Keratinocyte (primary cell): Measurements from ENCODE around the gene KIAA0040. TPM values are rescaled to one million over a fixed set of nuclear protein-coding genes. Genes with fewer than 3 reads are reported as not detected.
A peak's percentile ranks its signal among the peaks of the same experiment; 100 is the strongest.

Experiments
- DNase-seq: peaks from one replicate; pipeline ENCODE4 v3.0.0-alpha.2; 2011; ENCODE audit warnings: low read depth, missing footprints, low spot score
- FAIRE-seq: peaks from 2 replicates; lab custom pipeline; 2011; peaks lifted over from hg19 to GRCh38; lab: Jason Lieb, UNC
- H2AFZ ChIP-seq: 2 replicates; pipeline ENCODE4 v1.6.0; 2012; ENCODE audit warnings: low read length, control low read depth, inconsistent platforms; ENCODE audit not compliant: control insufficient read depth
- H3K27ac ChIP-seq: 2 replicates; pipeline ENCODE4 v1.5.1; 2011; ENCODE audit warnings: low read length; ENCODE audit not compliant: control insufficient read depth, insufficient read depth
- H3K27me3 ChIP-seq: 3 replicates; pipeline ENCODE4 v1.6.0; 2011; ENCODE audit warnings: low read length; ENCODE audit not compliant: control insufficient read depth, insufficient read depth; ENCODE audit errors: extremely low read depth
- H3K36me3 ChIP-seq, 2 experiments: 2 replicates in 1 of 2; 3 replicates in 1 of 2; pipeline ENCODE4 v1.5.1; 2011; ENCODE audit warnings: low read length in 2 of 2, mild to moderate bottlenecking in 1 of 2; ENCODE audit not compliant: control insufficient read depth in 2 of 2, insufficient read depth in 2 of 2; ENCODE audit errors: extremely low read depth in 1 of 2
- H3K4me1 ChIP-seq: 3 replicates; pipeline ENCODE4 v1.5.1; 2011; ENCODE audit warnings: low read length; ENCODE audit not compliant: control insufficient read depth, insufficient read depth; ENCODE audit errors: extremely low read depth
- H3K4me2 ChIP-seq: 3 replicates; pipeline ENCODE4 v1.6.0; 2011; ENCODE audit warnings: low read depth, low read length; ENCODE audit not compliant: control insufficient read depth, insufficient read depth; ENCODE audit errors: extremely low read depth
- H3K4me3 ChIP-seq, 3 experiments: fragments of 200-600 bp in 1 of 3; sonication (generic) in 1 of 3; 2 replicates in 2 of 3; 3 replicates in 1 of 3; pipeline ENCODE4 v1.5.1; 2011 to 2016; ENCODE audit warnings: low read length in 3 of 3, mild to moderate bottlenecking in 3 of 3, control low read depth in 2 of 3, inconsistent platforms in 1 of 3, low read depth in 1 of 3, mixed read lengths in 1 of 3, mixed run types in 1 of 3, moderate library complexity in 1 of 3; ENCODE audit not compliant: control insufficient read depth in 2 of 3, insufficient read depth in 2 of 3; ENCODE audit errors: extremely low read depth in 1 of 3
- H3K79me2 ChIP-seq: 2 replicates; pipeline ENCODE4 v1.6.0; 2012; ENCODE audit warnings: low read length; ENCODE audit not compliant: control insufficient read depth, insufficient read depth
- H3K9ac ChIP-seq: 3 replicates; pipeline ENCODE4 v1.6.0; 2011; ENCODE audit warnings: low read length; ENCODE audit not compliant: control insufficient read depth, insufficient read depth; ENCODE audit errors: extremely low read depth
- H3K9me1 ChIP-seq: 3 replicates; pipeline ENCODE4 v1.6.0; 2011; ENCODE audit warnings: low read length; ENCODE audit not compliant: control insufficient read depth, insufficient read depth; ENCODE audit errors: extremely low read depth
- H3K9me3 ChIP-seq: 2 replicates; pipeline ENCODE4 v1.5.1; 2012; ENCODE audit warnings: low read depth, low read length; ENCODE audit not compliant: control insufficient read depth
- H4K20me1 ChIP-seq: 3 replicates; pipeline ENCODE4 v1.6.0; 2011; ENCODE audit warnings: low read length; ENCODE audit not compliant: control insufficient read depth, insufficient read depth; ENCODE audit errors: extremely low read depth
- EZH2 ChIP-seq: IDR thresholded peaks from one replicate; pipeline ENCODE4 v1.6.1; 2012; ENCODE audit warnings: inconsistent platforms, mild to moderate bottlenecking, low read length, moderate library complexity
- dilution Hi-C: fragments of 300-500 bp; cut with MboI; formaldehyde crosslinking; loops from one replicate; pipeline ENCODE4 v1.7.0; 2020; ENCODE audit warnings: low sequenced_read_pairs; ENCODE audit not compliant: extremely low pct_ligation_motif_present
- polyA plus RNA-seq, 5 experiments: library from polyadenylated mRNA; depleted of rRNA in 3 of 5; stranded (reverse) in 3 of 5; stranded (forward) in 1 of 5; unstranded in 1 of 5; fragments of >200 nt; gene quantifications; 1 replicate in 1 of 5; 2 replicates in 3 of 5; 3 replicates in 1 of 5; pipeline versions ENCODE4 v1.2.1 to v1.2.3, GENCODE V29; 2011 to 2012; ENCODE audit warnings: missing spikeins in 2 of 5, low read depth in 1 of 5, low replicate concordance in 1 of 5
- TF ChIP-seq, protein P1 (sequence below), 3 experiments: IDR thresholded peaks in 1 of 3; conservative IDR thresholded peaks in 1 of 3; optimal IDR thresholded peaks in 1 of 3; 2 replicates in 2 of 3; 3 replicates in 1 of 3; pipeline versions ENCODE3 to v1.5.1; 2011; ENCODE audit warnings: low read length in 3 of 3, mild to moderate bottlenecking in 3 of 3, moderate library complexity in 2 of 3, control low read depth in 1 of 3, inconsistent platforms in 1 of 3; ENCODE audit not compliant: insufficient read depth in 2 of 3; ENCODE audit errors: extremely low read depth in 1 of 3

Gene KIAA0040
- polyA plus RNA-seq, 1 donor (not counting 4 experiments of a cell fraction or from before 2014, with no cell fraction given): 57.9 TPM

DNA sequence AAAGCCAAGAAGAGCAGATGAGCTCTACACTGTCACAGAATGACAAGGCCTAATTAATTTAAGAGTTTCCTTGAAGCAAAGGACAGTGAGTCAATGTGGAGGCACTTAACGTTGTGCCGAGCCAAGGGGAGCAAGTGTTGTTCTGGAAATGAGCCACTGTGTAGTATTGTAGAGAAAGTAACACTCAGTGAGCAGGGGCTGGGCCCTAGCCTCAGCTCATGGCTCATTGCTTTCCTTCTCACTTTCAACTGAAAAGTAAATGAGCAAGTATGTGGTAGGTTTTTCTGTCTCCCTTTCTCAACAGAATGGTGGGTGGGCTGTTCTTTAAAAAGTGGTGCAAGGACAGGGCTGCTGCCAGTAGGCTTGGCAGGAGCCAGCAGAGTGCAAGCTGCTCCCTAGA lies 11.8 kb upstream of the KIAA0040 start:
- Histone ChIP-seq H4K20me1 (no peaks in the 10 kb centered on the region), H3K4me2 (no peak overlapping the region), H2AFZ (peak overlapping the region; percentile 55), H3K27ac (no peak overlapping the region), H3K27me3 (no peaks in the 10 kb centered on the region), H3K9me1 (no peaks in the 10 kb centered on the region), H3K9me3 (no peaks in the 10 kb centered on the region), H3K9ac (no peak overlapping the region), H3K79me2 (no peaks in the 10 kb centered on the region), H3K4me3 (no peak overlapping the region), H3K4me1 (peaks cover 16% of the 10 kb centered on the region), H3K36me3 (no peaks in the 10 kb centered on the region)
- dilution Hi-C loops: no loop called here
- DNase-seq (no peak), FAIRE-seq (peak; percentile 65)
- TF ChIP-seq EZH2: no peak
- TF ChIP-seq, protein P1, sequence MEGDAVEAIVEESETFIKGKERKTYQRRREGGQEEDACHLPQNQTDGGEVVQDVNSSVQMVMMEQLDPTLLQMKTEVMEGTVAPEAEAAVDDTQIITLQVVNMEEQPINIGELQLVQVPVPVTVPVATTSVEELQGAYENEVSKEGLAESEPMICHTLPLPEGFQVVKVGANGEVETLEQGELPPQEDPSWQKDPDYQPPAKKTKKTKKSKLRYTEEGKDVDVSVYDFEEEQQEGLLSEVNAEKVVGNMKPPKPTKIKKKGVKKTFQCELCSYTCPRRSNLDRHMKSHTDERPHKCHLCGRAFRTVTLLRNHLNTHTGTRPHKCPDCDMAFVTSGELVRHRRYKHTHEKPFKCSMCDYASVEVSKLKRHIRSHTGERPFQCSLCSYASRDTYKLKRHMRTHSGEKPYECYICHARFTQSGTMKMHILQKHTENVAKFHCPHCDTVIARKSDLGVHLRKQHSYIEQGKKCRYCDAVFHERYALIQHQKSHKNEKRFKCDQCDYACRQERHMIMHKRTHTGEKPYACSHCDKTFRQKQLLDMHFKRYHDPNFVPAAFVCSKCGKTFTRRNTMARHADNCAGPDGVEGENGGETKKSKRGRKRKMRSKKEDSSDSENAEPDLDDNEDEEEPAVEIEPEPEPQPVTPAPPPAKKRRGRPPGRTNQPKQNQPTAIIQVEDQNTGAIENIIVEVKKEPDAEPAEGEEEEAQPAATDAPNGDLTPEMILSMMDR (optimal IDR thresholded peaks at IDR 0.05 in 1 of 3, IDR thresholded peaks at IDR 0.05 in 1 of 3, conservative IDR thresholded peaks at IDR 0.05 in 1 of 3; ENCODE audit: extremely low read depth in 1 of 3, insufficient read depth in 2 of 3, low read length in 3 of 3): no peak

DNA sequence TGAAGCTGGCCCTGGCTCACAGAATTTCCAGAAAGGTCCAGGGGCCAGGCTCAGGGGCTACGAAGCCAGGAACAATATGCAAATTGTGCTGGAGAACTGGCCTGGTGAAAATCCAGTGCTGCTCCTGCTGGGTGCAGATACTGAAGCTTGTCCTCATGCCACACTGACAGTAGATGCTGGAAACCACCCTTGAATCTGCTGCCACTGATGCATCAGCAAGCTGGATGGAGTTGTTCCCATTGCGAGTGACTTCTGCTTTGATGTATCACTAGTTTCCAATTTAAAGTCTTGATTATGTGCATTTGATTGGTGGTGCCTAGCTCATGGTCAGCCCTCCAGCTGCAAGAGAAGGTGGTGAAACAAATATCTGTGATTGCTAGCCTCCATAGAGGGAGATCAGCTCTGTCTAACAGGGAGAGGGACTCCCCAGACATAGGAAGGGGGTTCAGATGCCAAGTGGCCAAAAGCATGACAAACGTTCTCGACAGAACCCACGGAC lies 11.0 kb upstream of the KIAA0040 start:
- H3K4me2 ChIP-seq: no peak overlapping the region
- H3K9me3 ChIP-seq: no peaks in the 10 kb centered on the region
- no peaks in the 10 kb centered on the region for H4K20me1 ChIP-seq
- H3K4me3 ChIP-seq: no peak overlapping the region
- FAIRE-seq: no peak
- H3K4me1 ChIP-seq: peaks cover 17% of the 10 kb centered on the region
- dilution Hi-C loops: no loop called here
- no peaks in the 10 kb centered on the region for H3K27me3 ChIP-seq
- H2AFZ ChIP-seq: no peak overlapping the region
- no peak for DNase-seq
- H3K9ac ChIP-seq: no peak overlapping the region
- H3K27ac ChIP-seq: no peak overlapping the region
- TF ChIP-seq, protein P1 (optimal IDR thresholded peaks at IDR 0.05 in 1 of 3, IDR thresholded peaks at IDR 0.05 in 1 of 3, conservative IDR thresholded peaks at IDR 0.05 in 1 of 3; ENCODE audit: extremely low read depth in 1 of 3, insufficient read depth in 2 of 3, low read length in 3 of 3): no peak
- TF ChIP-seq EZH2: no peak
- no peaks in the 10 kb centered on the region for H3K36me3 ChIP-seq
- H3K79me2 ChIP-seq: no peaks in the 10 kb centered on the region
- no peaks in the 10 kb centered on the region for H3K9me1 ChIP-seq
